Measurements from ENCODE around the gene CLIC5.

GRCh38 chr6:45969883-45970282, 45.8 kb downstream of the CLIC5 start:
- TF ChIP-seq CTCF (IDR thresholded peaks at IDR 0.05), result no peak
- TF ChIP-seq POLR2A (IDR thresholded peaks at IDR 0.05), result no peak
